ENCODE data around the gene ABCA2. TPM values are rescaled to one million over a fixed set of nuclear protein-coding genes. Genes with fewer than 3 reads are reported as not detected.

ABCA2 gene
- total RNA-seq, 2 donors from 2014 or later: 17.8 to 21.9 TPM

DNA sequence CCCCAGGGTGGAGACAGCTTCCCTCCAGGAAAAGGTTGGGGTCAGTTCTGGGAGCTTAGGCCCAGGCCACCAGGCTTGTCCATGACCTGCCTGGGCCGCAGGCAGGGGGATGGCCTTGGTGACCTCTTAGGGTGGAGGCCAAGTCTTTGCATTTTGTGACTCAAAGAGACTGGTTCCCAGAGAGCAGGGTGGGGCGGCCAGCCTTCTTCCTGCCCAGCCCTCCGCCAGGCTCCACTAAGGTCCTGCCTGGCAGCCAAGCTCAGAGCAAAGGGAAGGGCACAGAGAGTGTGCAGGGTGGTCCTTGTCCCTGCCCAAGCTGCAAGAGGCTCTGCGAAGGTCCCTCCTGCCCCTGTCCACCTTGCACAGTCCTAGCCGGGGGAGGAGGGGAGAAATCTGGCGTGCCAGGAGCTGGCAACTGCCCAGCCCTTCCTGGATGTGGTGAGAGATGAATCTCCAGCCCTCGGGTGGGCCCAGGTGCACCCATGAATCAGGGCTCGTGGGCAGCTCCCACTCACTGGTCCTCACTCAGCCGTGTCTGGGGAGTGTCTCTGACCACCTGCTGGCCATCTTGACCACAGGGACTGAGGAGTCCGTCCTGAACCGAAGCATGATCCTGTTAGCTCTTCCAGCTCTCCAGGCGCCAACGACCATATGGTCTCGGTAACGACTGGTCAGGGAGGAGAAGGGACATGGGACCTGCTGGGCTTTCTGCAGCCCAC lies 53.1 kb downstream of the ABCA2 start:
- no peak overlapping the region for H3K27ac Mint-ChIP-seq

DNA sequence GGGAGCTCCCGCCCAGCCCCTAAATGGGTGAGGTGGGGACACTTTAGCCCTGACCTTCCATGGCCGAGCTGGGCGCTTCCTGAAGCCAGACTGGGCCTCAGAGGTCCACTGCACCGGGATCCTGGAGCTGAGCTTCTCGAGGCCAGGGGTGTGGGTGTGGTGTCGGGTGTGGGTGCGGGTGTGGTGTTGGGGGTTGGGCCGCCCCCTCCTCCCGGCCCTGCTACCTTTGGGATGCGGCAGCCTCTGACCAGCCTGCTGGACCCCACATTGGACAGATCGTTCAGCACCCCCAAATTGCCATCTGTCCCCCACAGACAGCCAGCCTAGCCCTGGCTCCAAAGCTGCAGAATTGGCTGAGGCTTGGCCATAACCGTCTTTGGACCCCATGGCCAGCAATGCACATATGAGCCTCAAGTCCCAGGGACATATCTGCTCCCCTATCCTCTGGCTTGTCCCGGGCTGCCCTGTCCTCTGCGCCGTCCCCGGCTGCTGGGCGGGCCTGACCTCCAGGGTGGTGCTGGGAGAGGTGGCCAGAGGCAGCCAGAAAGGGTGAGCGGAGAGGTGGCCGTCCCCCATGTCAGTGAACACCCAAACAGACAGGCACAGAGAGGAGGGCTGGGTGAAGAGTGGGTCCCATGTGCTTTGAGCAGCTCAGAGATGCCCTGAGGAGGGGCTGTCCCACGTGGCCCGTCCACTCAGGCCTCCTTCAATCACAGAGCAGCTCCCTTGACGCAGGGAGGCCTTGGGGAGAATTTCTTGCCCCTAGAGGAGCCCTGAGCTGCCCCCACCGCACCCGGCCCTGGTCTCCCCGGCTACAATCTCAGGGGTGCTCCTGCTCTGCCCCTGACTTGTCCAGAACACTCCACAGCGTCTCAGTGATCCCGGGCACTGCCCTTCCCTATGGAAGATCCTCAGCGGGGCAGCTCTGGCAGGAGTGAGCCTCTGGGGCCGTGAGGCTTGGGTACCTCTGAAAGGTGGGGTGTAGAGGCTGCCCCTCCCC lies 54.1 kb downstream of the ABCA2 start:
- Mint-ChIP-seq H3K9me3 (no peaks in the 10 kb centered on the region), H3K36me3 (no peaks in the 10 kb centered on the region), H3K27ac (no peak overlapping the region)
- DNase-seq (ENCODE audit: low spot score in 2 of 2) (no peak), ATAC-seq (no peak)

More for the DNA sequence above, 53.1 kb downstream of the ABCA2 start:
- ATAC-seq (no peak), DNase-seq (ENCODE audit: low spot score in 2 of 2) (no peak)
- Mint-ChIP-seq H3K36me3 (no peaks in the 10 kb centered on the region), H3K9me3 (no peaks in the 10 kb centered on the region)

DNA sequence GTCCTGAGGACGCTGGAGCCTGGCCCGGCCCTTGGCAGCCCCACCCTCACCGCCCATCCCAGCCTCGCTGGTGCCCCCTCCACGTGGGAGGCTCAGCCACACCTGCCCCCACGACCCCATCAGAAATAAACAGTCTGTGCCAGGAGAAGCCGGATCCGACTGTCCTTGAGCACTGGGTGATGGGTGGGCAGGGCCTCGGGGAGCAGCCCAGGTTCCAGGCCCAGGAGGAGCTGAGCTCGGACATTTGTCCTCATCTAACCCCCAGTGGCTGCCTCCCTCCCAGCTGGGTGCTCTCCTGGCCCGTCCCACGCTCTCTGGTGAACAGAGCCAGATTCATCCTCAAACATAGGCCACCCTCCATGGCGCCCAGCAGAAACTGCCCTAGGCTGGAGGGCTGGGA lies 55.3 kb downstream of the ABCA2 start:
- DNase-seq (ENCODE audit: low spot score in 2 of 2) (no peak), ATAC-seq (no peak)
- Mint-ChIP-seq H3K36me3 (no peaks in the 10 kb centered on the region), H3K9me3 (no peaks in the 10 kb centered on the region), H3K27ac (no peak overlapping the region)

DNA sequence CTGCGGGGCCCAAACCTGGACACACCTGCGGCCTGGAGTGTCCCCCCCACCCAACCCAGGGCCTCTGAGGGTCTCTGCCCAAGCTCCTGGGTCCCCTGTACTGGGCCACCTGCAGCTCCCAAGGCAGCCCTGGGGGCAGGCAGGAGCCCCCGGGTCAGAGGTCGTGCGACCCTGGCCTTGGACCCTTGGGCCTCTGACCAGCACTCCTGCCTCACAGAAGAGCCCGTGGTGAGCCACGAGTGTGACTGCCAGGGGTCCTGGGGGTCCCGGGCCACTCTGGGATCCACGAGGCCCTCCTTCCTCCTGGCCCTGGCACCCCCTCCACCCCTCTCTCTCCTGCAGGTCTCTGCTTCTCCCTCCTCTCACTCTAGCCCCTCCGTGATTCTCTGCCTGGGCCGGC lies 55.7 kb downstream of the ABCA2 start:
- no peak overlapping the region for H3K27ac Mint-ChIP-seq
- no peaks in the 10 kb centered on the region for H3K36me3 Mint-ChIP-seq
- ATAC-seq (no peak), DNase-seq (ENCODE audit: low spot score in 2 of 2) (no peak)
- no peaks in the 10 kb centered on the region for H3K9me3 Mint-ChIP-seq

DNA sequence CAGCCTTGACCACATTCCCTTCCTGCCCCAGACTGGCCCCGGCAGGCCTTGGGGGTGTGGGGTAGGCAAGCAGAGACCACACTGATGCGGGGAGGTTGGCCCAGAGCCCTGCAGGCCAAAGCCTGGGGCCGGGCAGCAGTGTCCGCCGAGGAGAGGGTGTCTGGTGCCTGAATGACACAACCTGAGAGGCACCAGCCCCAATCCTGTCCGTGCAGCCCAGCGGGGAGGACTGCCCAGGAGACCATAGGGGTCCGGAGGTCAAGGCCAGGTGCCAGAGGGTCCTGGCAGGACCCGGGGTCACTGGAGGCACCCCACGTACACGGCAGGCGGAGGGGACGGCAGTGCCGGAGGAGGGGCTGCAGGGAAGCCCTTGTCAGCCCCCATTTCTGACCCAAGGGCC lies 56.3 kb downstream of the ABCA2 start:
- DNase-seq (ENCODE audit: low spot score in 2 of 2): no peak
- no peaks in the 10 kb centered on the region for H3K36me3 Mint-ChIP-seq
- ATAC-seq: no peak
- no peak overlapping the region for H3K27ac Mint-ChIP-seq
- H3K9me3 Mint-ChIP-seq: no peaks in the 10 kb centered on the region

DNA sequence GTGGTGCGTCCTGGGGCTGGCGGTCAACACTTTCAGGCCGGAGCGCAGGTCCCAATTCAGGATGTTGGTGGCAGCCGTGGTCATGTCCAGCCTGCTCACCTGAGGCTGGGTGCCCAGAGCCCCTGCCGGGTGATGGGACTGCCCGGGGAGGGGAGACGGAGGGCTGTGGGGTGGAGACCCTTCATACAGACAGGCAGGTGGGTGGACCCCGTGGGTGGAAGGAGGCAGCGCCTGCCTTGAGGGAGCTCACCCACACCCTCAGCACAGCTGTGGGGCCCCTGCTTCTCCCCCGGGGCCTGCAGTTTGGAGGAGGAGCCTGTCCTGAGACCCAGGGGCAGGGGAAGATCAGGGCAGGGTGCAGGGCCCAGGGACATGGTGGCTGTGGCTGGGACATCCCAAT lies 57.7 kb downstream of the ABCA2 start:
- no peaks in the 10 kb centered on the region for H3K9me3 Mint-ChIP-seq
- H3K36me3 Mint-ChIP-seq: no peaks in the 10 kb centered on the region
- H3K27ac Mint-ChIP-seq: no peak overlapping the region
- no peak for DNase-seq (ENCODE audit: low spot score in 2 of 2)
- ATAC-seq: no peak

DNA sequence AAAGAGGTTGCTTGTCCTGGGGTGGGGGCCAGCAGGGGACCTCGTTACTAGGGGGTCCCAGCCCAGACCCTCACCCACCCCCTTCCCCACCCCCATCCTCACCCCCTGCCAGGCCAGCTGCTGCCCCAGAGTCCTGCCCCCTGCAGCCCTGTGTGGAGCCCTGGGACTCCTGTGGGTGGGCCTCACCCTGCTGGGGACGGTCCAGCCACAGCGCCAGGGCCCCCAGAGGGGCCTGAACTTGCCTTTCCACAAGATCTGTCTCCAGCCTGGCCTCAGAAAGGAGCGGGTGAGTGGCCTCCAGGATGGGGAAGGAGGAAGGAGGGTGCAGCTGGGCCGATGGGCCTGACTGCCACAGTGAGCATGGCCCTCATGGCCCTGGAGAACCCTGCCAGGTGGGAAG lies 58.3 kb downstream of the ABCA2 start:
- no peaks in the 10 kb centered on the region for H3K36me3 Mint-ChIP-seq
- H3K9me3 Mint-ChIP-seq: no peaks in the 10 kb centered on the region
- no peak for ATAC-seq
- H3K27ac Mint-ChIP-seq: no peak overlapping the region
- DNase-seq (ENCODE audit: low spot score in 2 of 2): no peak

DNA sequence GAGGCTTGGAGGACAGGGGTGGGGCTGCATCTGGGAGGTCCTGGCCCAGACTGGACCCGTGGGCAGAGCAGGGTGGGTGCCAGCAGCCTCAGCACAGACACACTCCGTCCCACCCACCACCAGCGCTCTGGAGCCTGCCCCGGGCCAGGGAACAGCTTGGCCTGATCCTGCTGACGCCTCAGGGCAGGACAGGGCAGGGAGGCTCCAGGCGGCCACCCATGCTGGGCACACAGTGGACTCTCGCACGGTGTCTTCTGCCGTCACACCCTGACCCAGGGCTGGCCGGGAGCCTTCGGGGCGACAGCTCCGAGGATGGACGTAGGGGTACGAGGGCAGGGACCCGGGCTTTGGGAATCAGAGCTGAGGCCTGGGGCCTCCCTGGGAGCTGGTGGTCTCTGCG lies 58.9 kb downstream of the ABCA2 start:
- ATAC-seq: no peak
- Mint-ChIP-seq H3K36me3 (no peaks in the 10 kb centered on the region), H3K9me3 (no peaks in the 10 kb centered on the region), H3K27ac (no peak overlapping the region)
- no peak for DNase-seq (ENCODE audit: low spot score in 2 of 2)

DNA sequence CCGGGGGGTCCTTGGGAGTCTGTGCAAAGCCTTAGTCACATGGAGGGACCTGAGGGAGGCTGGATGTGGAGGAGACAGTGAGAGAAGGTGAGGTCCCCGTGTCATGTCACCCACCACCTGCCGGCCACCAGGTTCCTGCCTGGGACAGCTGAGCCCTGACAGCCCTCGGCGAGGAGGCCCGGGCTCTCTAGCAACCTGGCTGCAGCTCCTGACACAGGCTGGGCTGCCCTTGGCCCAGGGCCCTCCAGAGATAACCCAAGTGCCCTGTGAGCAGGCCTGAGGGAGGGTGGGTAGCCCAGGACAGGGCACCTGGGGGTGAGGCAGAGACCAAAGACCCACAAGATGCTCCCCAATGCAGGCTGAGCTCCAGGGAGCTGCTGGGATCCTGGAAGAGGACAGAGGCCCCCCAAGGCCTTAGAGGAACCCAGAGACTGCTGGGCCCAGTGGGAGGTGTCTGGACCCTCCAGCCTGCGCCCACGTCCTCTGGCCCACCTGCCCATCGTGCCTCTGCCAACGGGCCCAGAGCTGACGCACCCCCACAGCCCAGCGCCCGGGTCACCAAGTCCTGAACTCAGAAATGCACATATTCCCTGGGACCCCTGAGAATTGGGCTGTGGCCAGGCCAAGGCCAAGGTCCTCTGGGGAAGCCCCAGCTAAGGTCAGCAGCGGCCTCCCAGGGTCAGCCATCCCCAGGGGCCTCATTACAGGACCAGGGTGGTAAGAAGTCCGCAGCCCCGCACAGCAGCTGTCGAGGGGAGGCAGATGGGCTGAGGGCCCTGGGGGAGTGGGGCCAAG lies 59.5 kb downstream of the ABCA2 start:
- DNase-seq (ENCODE audit: low spot score in 2 of 2) (no peak), ATAC-seq (no peak)
- Mint-ChIP-seq H3K27ac (no peak overlapping the region), H3K36me3 (no peaks in the 10 kb centered on the region), H3K9me3 (no peaks in the 10 kb centered on the region)

DNA sequence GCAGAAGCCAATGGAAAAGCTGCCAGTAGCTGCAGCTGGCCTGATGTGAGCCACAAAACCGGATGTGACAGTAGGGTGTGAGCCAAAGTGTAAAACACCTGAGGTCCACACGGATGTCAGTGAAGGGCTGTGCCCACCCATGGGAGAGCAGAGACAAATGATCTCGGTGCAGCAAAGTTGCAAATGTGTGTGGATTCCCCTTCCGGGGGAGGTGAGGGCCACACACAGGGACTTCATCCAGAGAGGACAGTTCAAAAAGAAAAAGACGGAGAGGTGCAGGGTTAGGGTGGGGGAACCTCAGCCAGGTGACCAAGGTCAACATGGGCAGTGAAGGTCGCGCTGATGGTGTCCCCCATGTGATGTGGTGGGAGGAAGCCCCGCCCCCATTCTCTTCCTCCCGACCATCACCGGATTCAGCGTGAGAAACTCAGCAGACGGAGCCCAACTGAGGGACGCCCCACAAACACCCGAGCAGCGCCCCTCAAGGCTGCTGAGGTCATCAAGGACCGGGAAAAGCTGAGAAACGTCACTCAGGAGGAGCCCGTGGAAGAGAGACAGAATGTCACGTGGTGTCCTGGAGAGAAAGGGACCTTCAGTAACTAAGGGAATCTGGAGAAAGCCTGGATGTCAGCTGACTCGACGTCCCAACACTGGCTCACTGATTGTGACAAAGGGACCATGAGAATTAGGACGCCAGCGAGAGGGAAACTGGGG lies 62.1 kb downstream of the ABCA2 start:
- Mint-ChIP-seq H3K9me3 (no peaks in the 10 kb centered on the region), H3K36me3 (no peaks in the 10 kb centered on the region), H3K27ac (peak overlapping the region in 1 of 2 donors; percentile 46)
- DNase-seq (ENCODE audit: low spot score in 2 of 2): no peak
- peak; percentile 51 to 57 for ATAC-seq

DNA sequence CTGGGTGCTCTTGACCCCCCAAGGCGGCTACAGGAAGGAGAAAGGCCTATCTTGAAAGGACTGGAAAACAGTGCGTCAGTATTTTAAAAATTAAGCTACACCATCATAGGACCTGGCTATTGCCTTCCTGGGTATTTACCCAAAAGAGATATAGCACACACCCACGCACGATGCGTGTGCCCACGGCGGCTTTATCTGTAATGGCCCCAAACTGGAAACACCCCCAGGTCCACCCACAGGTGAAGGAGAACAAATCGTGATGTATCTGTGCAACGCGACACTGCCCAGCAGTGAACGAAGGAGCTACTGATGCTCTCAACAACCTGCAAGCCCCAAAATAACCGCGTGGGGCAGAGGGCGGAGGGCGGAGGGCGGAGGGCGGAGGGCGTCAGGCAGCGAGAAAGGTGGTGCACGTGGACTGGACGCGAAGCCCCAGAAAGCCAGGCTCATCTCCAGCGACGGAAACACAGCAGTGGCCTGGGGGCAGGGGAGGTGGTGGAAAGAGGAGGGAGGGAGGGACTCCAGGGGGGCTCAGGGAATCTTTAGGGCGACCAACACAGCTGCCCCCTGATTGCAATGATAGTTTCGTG lies 63.1 kb downstream of the ABCA2 start:
- ATAC-seq (no peak), DNase-seq (ENCODE audit: low spot score in 2 of 2) (no peak)
- Mint-ChIP-seq H3K9me3 (no peaks in the 10 kb centered on the region), H3K27ac (no peak overlapping the region), H3K36me3 (no peaks in the 10 kb centered on the region)

DNA sequence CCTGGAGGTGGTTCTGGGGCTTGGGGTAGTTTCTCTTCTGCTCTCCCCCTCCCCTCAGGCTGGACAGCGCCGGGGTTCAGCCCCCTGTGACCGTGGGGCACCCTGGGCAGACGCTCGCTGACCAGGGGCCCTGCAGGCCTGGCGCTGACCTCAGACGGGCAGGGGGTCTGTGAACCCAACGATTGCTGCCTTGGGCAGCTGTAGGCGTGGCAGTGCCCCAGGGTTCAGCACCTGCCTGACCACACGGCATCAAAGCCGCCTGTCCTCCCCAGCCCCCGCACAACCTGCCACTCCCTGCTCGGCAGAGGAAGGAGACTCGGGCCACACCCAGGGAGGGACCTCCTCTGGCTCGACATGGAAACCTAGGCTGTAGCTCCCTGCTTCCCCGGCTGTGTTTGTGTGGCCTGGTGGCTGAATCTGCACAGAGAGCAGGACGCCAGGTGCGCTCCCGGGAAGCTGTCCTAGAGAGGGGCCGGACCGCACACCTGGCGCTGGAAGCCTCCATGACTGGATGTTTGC lies 63.8 kb downstream of the ABCA2 start:
- no peaks in the 10 kb centered on the region for H3K9me3 Mint-ChIP-seq
- ATAC-seq: no peak
- H3K36me3 Mint-ChIP-seq: no peaks in the 10 kb centered on the region
- DNase-seq (ENCODE audit: low spot score in 2 of 2): no peak
- H3K27ac Mint-ChIP-seq: no peak overlapping the region

DNA sequence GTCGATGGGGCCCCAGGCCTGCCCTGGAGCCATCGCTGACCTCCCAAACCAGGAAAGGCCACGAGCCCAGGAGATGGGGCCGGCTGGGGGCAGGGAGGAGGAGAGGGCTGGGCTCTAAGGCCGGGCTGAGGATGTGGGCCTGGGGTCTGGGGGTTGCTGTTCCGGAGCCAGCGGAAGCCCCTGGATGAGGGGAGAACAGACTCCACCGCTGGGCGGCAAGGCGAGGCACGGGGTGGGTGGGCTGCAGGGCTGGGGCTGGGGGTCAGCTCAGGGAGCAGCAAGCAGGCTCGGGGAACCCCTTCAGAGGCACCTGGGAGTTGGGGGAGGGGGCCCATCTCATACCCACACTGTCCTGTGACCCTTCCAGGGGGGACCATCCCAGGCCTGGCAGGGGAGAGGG lies 64.3 kb downstream of the ABCA2 start:
- Mint-ChIP-seq H3K36me3 (no peaks in the 10 kb centered on the region), H3K27ac (no peak overlapping the region), H3K9me3 (no peaks in the 10 kb centered on the region)
- DNase-seq (ENCODE audit: low spot score in 2 of 2): no peak
- ATAC-seq: no peak

DNA sequence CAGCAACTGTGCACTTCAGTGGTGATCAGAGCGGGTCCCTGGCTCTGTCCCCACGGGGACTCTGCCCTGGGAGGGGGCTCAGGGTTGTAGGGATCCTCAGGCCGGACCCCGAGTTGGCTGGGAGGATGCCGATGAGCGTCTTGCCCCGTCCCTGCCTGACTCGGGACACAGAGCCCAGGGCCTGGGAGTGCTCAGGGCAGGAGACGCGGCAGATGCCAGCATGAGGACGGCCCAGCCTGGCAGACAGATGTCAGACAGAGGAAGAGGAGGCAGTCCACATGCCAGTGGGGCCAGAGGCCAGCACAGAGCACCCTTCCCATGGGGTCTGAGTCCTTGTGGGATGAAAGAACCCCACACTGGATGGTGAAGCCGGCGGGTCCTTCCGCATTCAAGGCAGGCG lies 64.7 kb downstream of the ABCA2 start:
- DNase-seq (ENCODE audit: low spot score in 2 of 2): no peak
- ATAC-seq: no peak
- Mint-ChIP-seq H3K36me3 (no peaks in the 10 kb centered on the region), H3K27ac (no peak overlapping the region), H3K9me3 (no peaks in the 10 kb centered on the region)

DNA sequence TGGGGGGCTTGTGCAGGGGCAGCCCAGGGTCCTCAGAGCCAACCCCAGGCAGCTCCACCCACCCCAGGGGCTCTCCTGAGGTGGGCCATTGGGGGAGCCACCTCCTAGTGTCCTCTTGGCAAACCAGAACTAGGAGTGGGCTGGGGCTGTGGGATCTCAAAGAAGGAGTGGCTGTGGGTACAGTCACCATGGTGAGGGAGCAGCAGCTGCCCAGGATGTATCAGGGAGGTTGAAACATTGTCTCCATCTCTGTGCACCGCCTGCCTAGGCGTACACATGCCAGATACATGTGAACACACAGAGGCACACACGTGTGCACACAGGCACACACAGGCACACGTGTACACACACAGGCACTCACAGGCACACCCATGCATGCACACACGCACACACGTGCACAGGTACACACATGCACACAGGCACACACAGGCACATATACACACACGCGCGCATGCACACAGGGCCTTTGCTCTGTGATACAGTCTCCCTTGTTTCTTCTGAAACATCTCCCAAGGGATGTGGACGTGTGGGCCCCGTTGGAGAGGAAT lies 65.3 kb downstream of the ABCA2 start:
- ATAC-seq (no peak), DNase-seq (ENCODE audit: low spot score in 2 of 2) (no peak)
- Mint-ChIP-seq H3K36me3 (no peaks in the 10 kb centered on the region), H3K9me3 (no peaks in the 10 kb centered on the region), H3K27ac (no peak overlapping the region)

DNA sequence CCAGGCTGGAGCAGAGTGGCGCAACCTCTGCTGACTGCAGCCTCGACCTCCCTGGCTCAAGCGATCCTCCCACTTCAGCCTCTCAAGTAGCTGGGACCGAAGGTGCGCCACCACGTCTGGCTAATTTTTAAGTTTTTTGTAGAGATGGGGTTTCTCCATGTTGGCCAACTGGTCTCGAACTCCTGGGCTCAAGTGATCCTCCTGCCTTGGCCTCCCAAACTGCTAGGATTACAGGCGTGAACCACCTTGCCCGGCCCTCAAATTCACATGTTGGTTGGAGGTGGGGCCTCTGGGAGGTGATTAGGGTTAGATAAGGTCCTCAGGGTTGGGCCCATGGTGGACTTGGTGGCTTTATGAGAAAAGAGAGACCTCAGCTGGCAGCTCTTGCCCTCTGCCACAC lies 65.9 kb downstream of the ABCA2 start:
- H3K9me3 Mint-ChIP-seq: no peaks in the 10 kb centered on the region
- ATAC-seq (no peak), DNase-seq (ENCODE audit: low spot score in 2 of 2) (no peak)
- H3K36me3 Mint-ChIP-seq: no peaks in the 10 kb centered on the region
- H3K27ac Mint-ChIP-seq: no peak overlapping the region
